ENCODE measurements around the gene SEPTIN5. TPM values are rescaled to one million over a fixed set of nuclear protein-coding genes. Genes with fewer than 3 reads are reported as not detected.

SEPTIN5 gene
- total RNA-seq, 4 donors from 2014 or later = 21.9 to 51.1 (median 26.4) TPM

DNA sequence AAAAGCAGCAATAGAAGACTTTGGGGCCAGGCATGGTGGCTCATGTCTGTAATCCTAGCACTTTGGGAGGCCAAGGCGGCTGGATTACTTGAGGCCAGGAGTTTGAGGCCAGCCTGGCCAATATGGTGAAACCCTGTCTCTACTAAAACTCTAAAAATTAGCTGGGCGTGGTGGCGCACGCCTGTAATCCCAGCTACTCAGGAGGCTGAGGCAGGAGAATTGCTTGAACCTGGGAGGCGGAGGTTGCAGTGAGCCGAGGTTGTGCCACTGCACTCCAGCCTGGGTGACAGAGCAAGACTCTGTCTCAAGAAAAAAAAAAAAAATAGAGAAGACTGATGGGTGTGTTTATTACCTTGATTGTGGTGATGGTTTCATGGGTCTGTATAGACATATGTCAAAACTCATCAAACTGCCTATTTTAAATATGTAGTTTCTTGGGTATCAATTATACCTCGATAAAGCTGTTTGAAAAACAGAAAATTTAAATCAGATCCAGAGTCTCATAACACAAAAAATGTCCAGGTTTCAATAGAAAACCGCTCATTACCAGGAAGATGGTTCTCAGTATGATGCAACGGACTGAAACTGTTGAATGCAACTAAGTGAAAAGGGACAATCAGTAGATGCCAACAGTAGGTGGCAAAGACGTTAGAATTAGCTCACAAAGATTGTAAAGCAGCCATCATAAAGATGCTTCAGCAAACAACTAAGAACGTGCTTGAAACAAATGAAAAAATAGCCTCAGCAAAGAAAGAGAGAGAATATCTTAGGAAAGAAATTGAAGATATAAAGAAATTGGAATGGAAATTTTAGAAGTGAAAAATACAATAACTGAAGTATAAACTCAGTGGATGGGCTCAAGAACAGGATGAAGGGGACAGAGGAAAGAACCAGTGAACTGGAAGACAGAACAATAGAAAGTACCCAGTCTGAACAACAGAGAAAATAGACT, 33.1 kb upstream of the SEPTIN5 start:
- WGBS, 2 donors (ENCODE audit: low coverage in 1 of 2) = 69 to 88% methylated on average over 4 to 8 of the region's 11 CpGs
- no peak for ATAC-seq
- TF ChIP-seq POLR2A (IDR thresholded peaks at IDR 0.05) (no peak), EP300 (IDR thresholded peaks at IDR 0.05) (no peak), POLR2AphosphoS5 (IDR thresholded peaks at IDR 0.05) (no peak)
- TF ChIP-seq, protein P1, sequence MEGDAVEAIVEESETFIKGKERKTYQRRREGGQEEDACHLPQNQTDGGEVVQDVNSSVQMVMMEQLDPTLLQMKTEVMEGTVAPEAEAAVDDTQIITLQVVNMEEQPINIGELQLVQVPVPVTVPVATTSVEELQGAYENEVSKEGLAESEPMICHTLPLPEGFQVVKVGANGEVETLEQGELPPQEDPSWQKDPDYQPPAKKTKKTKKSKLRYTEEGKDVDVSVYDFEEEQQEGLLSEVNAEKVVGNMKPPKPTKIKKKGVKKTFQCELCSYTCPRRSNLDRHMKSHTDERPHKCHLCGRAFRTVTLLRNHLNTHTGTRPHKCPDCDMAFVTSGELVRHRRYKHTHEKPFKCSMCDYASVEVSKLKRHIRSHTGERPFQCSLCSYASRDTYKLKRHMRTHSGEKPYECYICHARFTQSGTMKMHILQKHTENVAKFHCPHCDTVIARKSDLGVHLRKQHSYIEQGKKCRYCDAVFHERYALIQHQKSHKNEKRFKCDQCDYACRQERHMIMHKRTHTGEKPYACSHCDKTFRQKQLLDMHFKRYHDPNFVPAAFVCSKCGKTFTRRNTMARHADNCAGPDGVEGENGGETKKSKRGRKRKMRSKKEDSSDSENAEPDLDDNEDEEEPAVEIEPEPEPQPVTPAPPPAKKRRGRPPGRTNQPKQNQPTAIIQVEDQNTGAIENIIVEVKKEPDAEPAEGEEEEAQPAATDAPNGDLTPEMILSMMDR (IDR thresholded peaks at IDR 0.05) = no peak
- Histone ChIP-seq H3K27ac (no peak overlapping the region), H3K9me3 (no peaks in the 10 kb centered on the region), H3K27me3 (peaks cover 31% of the 10 kb centered on the region), H3K36me3 (no peaks in the 10 kb centered on the region), H3K4me3 (no peak overlapping the region), H3K4me1 (peaks cover 0 to 6% (median 0%) of the 10 kb centered on the region in 3 donors)

DNA sequence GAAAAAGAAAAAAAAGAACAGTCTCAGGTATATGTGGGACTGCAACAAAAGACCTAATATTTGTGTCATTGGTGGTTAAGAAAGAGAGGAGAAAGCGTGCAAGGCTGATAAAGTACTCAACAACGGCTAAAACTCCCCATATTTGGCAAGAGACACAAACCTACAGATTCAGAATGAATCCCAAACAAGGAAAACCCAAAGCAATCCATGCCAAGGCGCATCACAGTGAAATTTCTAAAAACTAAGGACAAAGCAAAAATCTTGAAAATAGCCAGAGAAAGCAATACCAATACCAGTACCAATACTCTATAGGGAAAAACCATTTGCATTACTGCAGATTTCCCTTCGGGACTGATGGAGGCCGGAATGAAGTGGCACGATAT, 32.4 kb upstream of the SEPTIN5 start:
- no peak for TF ChIP-seq EP300 (IDR thresholded peaks at IDR 0.05)
- TF ChIP-seq, protein P1 (IDR thresholded peaks at IDR 0.05) = no peak
- ATAC-seq = no peak

DNA sequence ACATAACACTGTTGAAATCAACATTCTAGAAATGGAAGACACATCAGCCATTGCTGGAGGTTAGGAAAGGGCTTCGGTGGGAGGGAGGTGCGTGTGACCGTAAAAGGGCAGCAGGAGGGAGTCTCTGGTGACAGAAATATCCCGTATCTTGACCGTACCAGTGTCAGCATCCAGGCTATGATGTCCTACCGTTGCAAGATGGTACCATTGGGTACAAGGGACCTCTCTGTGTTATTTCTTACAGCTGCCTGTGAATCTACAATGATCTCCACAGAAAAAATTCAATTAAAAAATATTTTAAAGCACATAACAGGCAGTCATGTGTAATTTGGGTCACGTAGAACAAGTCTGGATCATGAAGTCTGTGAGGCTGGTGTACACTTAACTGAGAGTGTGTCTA, 27.4 kb upstream of the SEPTIN5 start:
- ATAC-seq = no peak
- no peak for TF ChIP-seq EP300 (IDR thresholded peaks at IDR 0.05)
- TF ChIP-seq POLR2AphosphoS5 (IDR thresholded peaks at IDR 0.05) = no peak
- TF ChIP-seq POLR2A (IDR thresholded peaks at IDR 0.05) = no peak
- TF ChIP-seq, protein P1 (IDR thresholded peaks at IDR 0.05) = no peak
- WGBS, 2 donors (ENCODE audit: low coverage in 1 of 2) = 87 to 95% methylated on average over 6 to 7 of the region's 7 CpGs

More for the DNA sequence above, 32.4 kb upstream of the SEPTIN5 start:
- WGBS, 2 donors (ENCODE audit: low coverage in 1 of 2) = 73 to 74% methylated on average over 4 to 6 of the region's 6 CpGs
- Histone ChIP-seq H3K4me3 (no peak overlapping the region), H3K4me1 (peaks cover 0 to 6% (median 0%) of the 10 kb centered on the region in 3 donors), H3K27me3 (peaks cover 31% of the 10 kb centered on the region), H3K36me3 (no peaks in the 10 kb centered on the region), H3K27ac (no peak overlapping the region), H3K9me3 (no peaks in the 10 kb centered on the region)

DNA sequence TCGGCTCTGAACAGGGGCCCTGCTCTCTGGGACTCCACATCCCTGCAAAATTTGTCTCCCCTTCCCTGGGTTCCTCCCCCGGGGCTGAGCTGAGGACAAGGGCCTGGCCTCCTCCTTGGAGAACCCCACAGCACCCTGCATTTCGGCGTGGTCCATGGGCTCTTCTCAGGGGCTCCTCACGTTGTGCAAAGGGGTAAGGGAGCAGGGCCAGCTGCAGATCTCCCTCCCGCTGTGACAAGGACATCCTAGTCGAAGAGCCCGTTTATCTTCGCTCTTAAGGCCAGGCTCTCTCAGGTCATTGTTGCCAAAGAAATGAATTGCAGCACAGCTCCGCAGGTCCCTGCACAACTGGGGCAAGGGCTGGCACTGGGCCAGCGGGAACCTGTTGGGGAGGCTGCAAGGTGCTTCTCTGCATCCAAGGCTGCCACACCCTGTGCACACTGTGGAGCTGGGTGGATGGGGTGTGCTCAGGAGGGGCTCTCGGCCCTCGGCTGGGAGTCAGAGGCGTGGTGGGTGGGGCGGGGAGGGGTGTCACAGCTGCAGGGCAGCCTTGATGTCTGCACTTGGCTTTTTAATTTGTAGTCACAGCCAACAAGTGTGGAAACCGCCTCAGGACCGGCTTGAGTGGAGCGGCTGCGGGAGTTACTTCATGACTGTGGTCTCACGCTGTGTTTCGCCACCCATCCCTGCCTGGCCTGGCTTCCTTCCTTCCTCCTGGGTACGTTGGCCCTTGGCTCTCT, 26.6 kb upstream of the SEPTIN5 start:
- H3K27me3 ChIP-seq = peaks cover 9% of the 10 kb centered on the region
- TF ChIP-seq, protein P1 (IDR thresholded peaks at IDR 0.05) = no peak
- TF ChIP-seq POLR2A (IDR thresholded peaks at IDR 0.05) (no peak), POLR2AphosphoS5 (IDR thresholded peaks at IDR 0.05) (no peak), EP300 (IDR thresholded peaks at IDR 0.05) (no peak)
- no peak overlapping the region for H3K27ac ChIP-seq
- no peaks in the 10 kb centered on the region for H3K36me3 ChIP-seq
- WGBS, 2 donors (ENCODE audit: low coverage in 1 of 2) = 61 to 66% methylated on average over 7 to 8 of the region's 22 CpGs
- peak; percentile 52 for ATAC-seq
- no peaks in the 10 kb centered on the region for H3K9me3 ChIP-seq
- H3K4me1 ChIP-seq = peaks cover 0 to 15% (median 0%) of the 10 kb centered on the region in 3 donors
- no peak overlapping the region for H3K4me3 ChIP-seq

More for the DNA sequence above, 27.4 kb upstream of the SEPTIN5 start:
- Histone ChIP-seq H3K4me1 (peaks cover 0 to 11% (median 0%) of the 10 kb centered on the region in 3 donors), H3K27me3 (peaks cover 17% of the 10 kb centered on the region), H3K27ac (no peak overlapping the region), H3K9me3 (no peaks in the 10 kb centered on the region), H3K4me3 (no peak overlapping the region), H3K36me3 (no peaks in the 10 kb centered on the region)

All from gastroesophageal sphincter (tissue), 4 donors.